ENCODE results near the gene IGF1R. TPM values are rescaled to one million over a fixed set of nuclear protein-coding genes. Genes with fewer than 3 reads are reported as not detected.

The IGF1R gene
- total and polyA plus RNA-seq, 2 of the 8 experiments (the other 6 are each of a cell fraction or from before 2014, with no cell fraction given) = 32.9 to 109 TPM

DNA sequence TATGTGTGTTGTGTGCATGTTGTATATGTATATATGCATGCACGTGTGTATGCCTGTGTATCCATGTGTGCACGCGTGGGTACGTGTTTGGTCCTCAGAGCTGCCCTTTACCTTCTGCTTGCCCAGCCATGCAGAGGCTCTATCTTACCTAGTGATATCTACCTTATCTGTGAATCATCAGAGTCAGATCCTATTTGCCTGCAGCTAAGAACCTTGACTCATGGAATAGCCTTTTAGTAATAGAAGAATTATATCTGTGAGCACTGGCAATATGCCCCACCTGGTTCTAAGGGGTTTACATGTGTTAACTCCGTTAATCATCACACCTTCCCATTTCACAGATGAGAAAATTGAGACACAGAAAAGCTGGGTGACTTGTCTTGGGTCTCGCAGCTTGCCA lies 348.3 kb downstream of the IGF1R start:
- no peaks in the 10 kb centered on the region for H3K27me3 ChIP-seq (replicated peaks in 1 of 4; ENCODE audit: control insufficient read depth in 3 of 4, extremely low read depth in 1 of 4, insufficient read depth in 3 of 4, low read length in 3 of 4)
- no peak overlapping the region for H2BK5ac ChIP-seq (ENCODE audit: low read depth, low read length)
- peaks cover 0 to 5% of the 10 kb centered on the region in 2 experiments; a peak in 1 of 4 replicates for H3K9me3 ChIP-seq (ENCODE audit: insufficient read depth in 2 of 2, low read depth in 1 of 2, low read length in 1 of 2)
- no peak overlapping the region for H3K4me3 ChIP-seq (ENCODE audit: extremely low read depth in 1 of 4, insufficient read depth in 2 of 4, low read depth in 3 of 4, low read length in 4 of 4)
- H3K27ac ChIP-seq (ENCODE audit: low read depth, low read length) = no peak overlapping the region
- ChIA-PET POLR2A (ENCODE audit: partially characterized antibody) (no interaction called here), CTCF (ENCODE audit: partially characterized antibody) (interaction anchor here (0.8 to 1.9 kb wide), 6 partner anchors 8 to 569 kb away, joined by 3 to 6 read pairs (median 3); no protein-coding TSS in a partner anchor)
- H2BK12ac ChIP-seq (ENCODE audit: low read depth, low read length) = no peak overlapping the region
- TF ChIP-seq EGR1 (IDR thresholded peaks at IDR 0.05; ENCODE audit: borderline replicate concordance, low read depth, low read length) = no peak
- TF ChIP-seq SIRT6 (IDR thresholded peaks at IDR 0.05; ENCODE audit: low read length) = no peak
- no peak for TF ChIP-seq CREB1 (IDR thresholded peaks at IDR 0.05)
- TF ChIP-seq KDM1A (IDR thresholded peaks at IDR 0.05; ENCODE audit: borderline replicate concordance, low read length) = no peak
- TF ChIP-seq, protein P1, sequence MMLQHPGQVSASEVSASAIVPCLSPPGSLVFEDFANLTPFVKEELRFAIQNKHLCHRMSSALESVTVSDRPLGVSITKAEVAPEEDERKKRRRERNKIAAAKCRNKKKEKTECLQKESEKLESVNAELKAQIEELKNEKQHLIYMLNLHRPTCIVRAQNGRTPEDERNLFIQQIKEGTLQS (IDR thresholded peaks at IDR 0.05; ENCODE audit: insufficient read depth, low read depth, low read length) = no peak
- TF ChIP-seq CBX5 (IDR thresholded peaks at IDR 0.05; ENCODE audit: low read depth, low read length) = no peak
- TF ChIP-seq BCL11A (IDR thresholded peaks at IDR 0.05; ENCODE audit: low read depth in 2 of 2, low read length in 2 of 2) = no peak
- no peak for TF ChIP-seq MAFK (IDR thresholded peaks at IDR 0.05; ENCODE audit: low read depth, low read length)
- TF ChIP-seq TBP (IDR thresholded peaks at IDR 0.05; ENCODE audit: low read depth, low read length) = no peak
- no peak for TF ChIP-seq FOSL1 (IDR thresholded peaks at IDR 0.05; ENCODE audit: insufficient read depth, low read depth, low read length)
- H3K79me2 ChIP-seq (ENCODE audit: control insufficient read depth in 1 of 2, insufficient read depth in 2 of 2, low read length in 2 of 2) = no peaks in the 10 kb centered on the region
- no peak overlapping the region for H3K4me2 ChIP-seq (ENCODE audit: insufficient read depth in 1 of 2, low read depth in 2 of 2, low read length in 2 of 2)
- H3K14ac ChIP-seq (ENCODE audit: insufficient read length) = no peak overlapping the region
- no peaks in the 10 kb centered on the region; the same call in 1 of the 2 replicates for H3K23me2 ChIP-seq (ENCODE audit: low read depth, low read length)
- no peak overlapping the region for H2AFZ ChIP-seq (ENCODE audit: low read length)
- WGBS, 2 experiments (ENCODE audit: extremely low coverage in 1 of 2, insufficient coverage in 1 of 2, insufficient read length in 1 of 2, insufficient replicate concordance in 2 of 2, low coverage in 1 of 2, low lambda C conversion rate in 2 of 2, missing lambda C conversion rate in 1 of 2) = 90% methylated on average over 6 of the region's 6 CpGs; no CpG with 5 or more reads in 1 of the 2 experiments
- H2BK20ac ChIP-seq (ENCODE audit: low read length) = no peak overlapping the region
- FAIRE-seq = no peak
- no peak overlapping the region for H4K5ac ChIP-seq (ENCODE audit: insufficient read length, low read depth, low read length)
- H3K4ac ChIP-seq (replicated peaks; ENCODE audit: insufficient read length, low read depth, low read length) = no peak overlapping the region
- DNase-seq (ENCODE audit: low read depth in 1 of 2, low spot score in 2 of 2) = no peak
- H2AK5ac ChIP-seq (ENCODE audit: low read depth, low read length) = no peak overlapping the region
- no peak overlapping the region for H4K91ac ChIP-seq (replicated peaks; ENCODE audit: insufficient read length, low read length)
- no peaks in the 10 kb centered on the region; a peak in 1 of 7 replicates for H3K4me1 ChIP-seq (replicated peaks in 1 of 4; ENCODE audit: control insufficient read depth in 3 of 4, insufficient read depth in 4 of 4, low read length in 3 of 4)
- no peak overlapping the region for H3K56ac ChIP-seq (replicated peaks; ENCODE audit: insufficient read length, low read depth, low read length)
- no peak overlapping the region for H2BK120ac ChIP-seq (replicated peaks; ENCODE audit: low read depth, low read length)
- no peak overlapping the region for H2BK15ac ChIP-seq (ENCODE audit: low read length)
- no peaks in the 10 kb centered on the region for H3K36me3 ChIP-seq (ENCODE audit: control insufficient read depth in 2 of 4, insufficient read depth in 4 of 4, low read length in 3 of 4)
- H4K8ac ChIP-seq (ENCODE audit: extremely low read depth, insufficient read depth, low read length) = no peak overlapping the region; the same call in 1 of the 2 replicates
- no peak overlapping the region for H3K9ac ChIP-seq (replicated peaks in 1 of 4; ENCODE audit: extremely low read depth in 1 of 4, low read depth in 3 of 4, low read length in 3 of 4)
- H3K79me1 ChIP-seq (ENCODE audit: low read depth, low read length) = no peaks in the 10 kb centered on the region
- no peak overlapping the region for H3K18ac ChIP-seq (ENCODE audit: extremely low read depth, low read length)
- H4K20me1 ChIP-seq (replicated peaks in 1 of 2; ENCODE audit: control insufficient read depth in 1 of 2, insufficient read depth in 2 of 2, low read length in 2 of 2) = no peaks in the 10 kb centered on the region
- no peak overlapping the region for H3K23ac ChIP-seq (ENCODE audit: insufficient read length)
